Fibroblast of lung (primary cell): Measurements from ENCODE around the gene TRPM5.

Source experiments
- EZH2 ChIP-seq: IDR thresholded peaks from 2 replicates; pipeline ENCODE4 v1.5.1; 2012; ENCODE audit warnings: low read length, control low read depth, mild to moderate bottlenecking; ENCODE audit errors: missing control alignments
- TF ChIP-seq, protein P1 (sequence below), 2 donors: IDR thresholded peaks in 1 of 2; conservative IDR thresholded peaks in 1 of 2; 1 replicate in 1 of 2; 2 replicates in 1 of 2; pipeline ENCODE4 v1.5.1; 2011 to 2012; ENCODE audit warnings: low read length in 2 of 2, control low read depth in 1 of 2, inconsistent platforms in 1 of 2, low read depth in 1 of 2, mild to moderate bottlenecking in 1 of 2

DNA sequence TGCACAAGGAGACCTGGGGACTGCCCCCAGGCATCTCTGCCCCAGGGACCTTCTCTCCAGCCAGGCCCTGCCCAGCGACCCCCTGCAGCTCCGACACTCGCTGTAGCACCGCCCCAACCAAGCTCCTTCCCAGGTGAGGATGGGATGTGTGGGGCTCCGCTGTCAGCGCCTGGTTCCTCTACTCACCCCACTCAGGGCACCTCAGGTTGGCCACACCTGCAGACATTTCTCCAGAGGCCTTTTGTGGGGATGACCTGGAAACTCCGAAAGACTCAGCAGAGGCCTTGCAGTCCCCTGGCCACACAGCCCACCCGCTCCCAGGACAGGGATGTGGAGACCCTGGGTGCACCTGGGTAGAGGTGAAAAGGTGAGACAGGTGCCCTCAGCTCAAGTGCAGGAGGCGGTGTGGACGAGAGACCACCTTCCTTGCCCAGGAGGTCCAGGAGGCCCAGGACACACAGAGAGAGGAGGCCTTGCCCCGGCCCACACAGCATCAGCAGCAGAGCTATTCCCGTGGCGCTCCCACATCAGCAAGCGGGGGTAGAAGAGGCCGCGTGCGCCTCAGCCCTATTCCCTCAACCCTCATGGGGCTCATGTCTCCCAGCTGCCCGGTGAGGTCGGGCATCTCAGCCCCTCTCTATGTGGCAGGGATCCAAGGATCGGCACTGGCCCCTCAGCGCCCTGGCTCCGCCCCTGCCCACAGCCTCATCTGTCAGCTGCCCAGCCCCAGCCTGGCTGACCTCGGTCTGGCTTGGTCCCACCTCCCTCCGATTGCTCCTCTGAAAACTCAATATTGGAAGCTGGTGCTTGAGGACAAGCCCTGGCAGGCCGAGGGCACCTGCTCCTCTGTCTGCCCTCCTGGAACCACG lies 20.9 kb downstream of the TRPM5 start:
- TF ChIP-seq, protein P1, sequence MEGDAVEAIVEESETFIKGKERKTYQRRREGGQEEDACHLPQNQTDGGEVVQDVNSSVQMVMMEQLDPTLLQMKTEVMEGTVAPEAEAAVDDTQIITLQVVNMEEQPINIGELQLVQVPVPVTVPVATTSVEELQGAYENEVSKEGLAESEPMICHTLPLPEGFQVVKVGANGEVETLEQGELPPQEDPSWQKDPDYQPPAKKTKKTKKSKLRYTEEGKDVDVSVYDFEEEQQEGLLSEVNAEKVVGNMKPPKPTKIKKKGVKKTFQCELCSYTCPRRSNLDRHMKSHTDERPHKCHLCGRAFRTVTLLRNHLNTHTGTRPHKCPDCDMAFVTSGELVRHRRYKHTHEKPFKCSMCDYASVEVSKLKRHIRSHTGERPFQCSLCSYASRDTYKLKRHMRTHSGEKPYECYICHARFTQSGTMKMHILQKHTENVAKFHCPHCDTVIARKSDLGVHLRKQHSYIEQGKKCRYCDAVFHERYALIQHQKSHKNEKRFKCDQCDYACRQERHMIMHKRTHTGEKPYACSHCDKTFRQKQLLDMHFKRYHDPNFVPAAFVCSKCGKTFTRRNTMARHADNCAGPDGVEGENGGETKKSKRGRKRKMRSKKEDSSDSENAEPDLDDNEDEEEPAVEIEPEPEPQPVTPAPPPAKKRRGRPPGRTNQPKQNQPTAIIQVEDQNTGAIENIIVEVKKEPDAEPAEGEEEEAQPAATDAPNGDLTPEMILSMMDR (conservative IDR thresholded peaks at IDR 0.05 in 1 of 2, IDR thresholded peaks at IDR 0.05 in 1 of 2; ENCODE audit: low read depth in 1 of 2, low read length in 2 of 2) = no peak
- no peak for TF ChIP-seq EZH2
